Stimulated activated CD4-positive, alpha-beta T cell treated with anti-CD3 and anti-CD28 coated beads, Interleukin-4, amount 100 ng/mL, for 4 hours (primary cell): Measurements from ENCODE around the gene DNMBP.
"Not testable (repeated sequence)": the region's sequence is repeated elsewhere in the genome, so short reads cannot be mapped to it uniquely, and the experiment has no call there.

ENCODE experiments used
- DNase-seq, 2 experiments: peaks; one replicate each; pipeline ENCODE4 v3.0.0-alpha.2; 2020

The DNMBP gene

GRCh38 chr10:99983280-99983988, 26.3 kb downstream of the DNMBP start:
- DNase-seq: no peak

- DNase-seq: no peak
These were observed 27.0 kb downstream of the DNMBP start for GRCh38 chr10:99982728-99983127.

GRCh38 chr10:99981581-99982199, 28.1 kb downstream of the DNMBP start:
- DNase-seq: no peak

GRCh38 chr10:99979066-99979685, 30.6 kb downstream of the DNMBP start:
- no peak for DNase-seq

GRCh38 chr10:99977916-99978315, 31.8 kb downstream of the DNMBP start:
- DNase-seq: no peak

- no peak for DNase-seq
These were observed 32.7 kb downstream of the DNMBP start for GRCh38 chr10:99976886-99977665.

GRCh38 chr10:99975942-99976809, 33.6 kb downstream of the DNMBP start:
- DNase-seq: no peak

- no peak for DNase-seq
These were observed 34.5 kb downstream of the DNMBP start for GRCh38 chr10:99975106-99975829.

- no peak for DNase-seq
These were observed 36.6 kb downstream of the DNMBP start for GRCh38 chr10:99973190-99973589.

GRCh38 chr10:99967961-99968360, 41.8 kb downstream of the DNMBP start:
- no peak for DNase-seq

GRCh38 chr10:99966306-99966705, 43.4 kb downstream of the DNMBP start:
- DNase-seq: no peak

GRCh38 chr10:99965700-99966099, 44.0 kb downstream of the DNMBP start:
- no peak for DNase-seq

- DNase-seq: no peak
These were observed 45.0 kb downstream of the DNMBP start for GRCh38 chr10:99964791-99965190.

GRCh38 chr10:99963467-99964165, 46.1 kb downstream of the DNMBP start:
- DNase-seq: not testable (repeated sequence)

GRCh38 chr10:99958806-99959205, 50.9 kb downstream of the DNMBP start:
- DNase-seq: no peak

- no peak for DNase-seq
These were observed 51.4 kb downstream of the DNMBP start for GRCh38 chr10:99958302-99958701.

- not testable (repeated sequence) for DNase-seq
These were observed 56.2 kb downstream of the DNMBP start for GRCh38 chr10:99953510-99953909.

- DNase-seq: no peak
These were observed 56.9 kb downstream of the DNMBP start for GRCh38 chr10:99952799-99953198.

- DNase-seq: not testable (repeated sequence)
These were observed 63.7 kb downstream of the DNMBP start for GRCh38 chr10:99946051-99946450.

- DNase-seq: no peak
These were observed 64.5 kb downstream of the DNMBP start for GRCh38 chr10:99945263-99945662.

- no peak for DNase-seq
These were observed 64.9 kb downstream of the DNMBP start for GRCh38 chr10:99944860-99945259.
